ENCODE data around the gene RAB17.
A peak's percentile ranks its signal among the peaks of the same experiment; 100 is the strongest.

RAB17 gene

GRCh38 chr2:237577458-237577857 lies 13.1 kb downstream of the RAB17 start:
- Mint-ChIP-seq H3K9me3 (no peaks in the 10 kb centered on the region), H3K27me3 (ENCODE audit: low read depth, poor library complexity) (peaks cover 17% of the 10 kb centered on the region), H3K27ac (no peak overlapping the region), H3K36me3 (ENCODE audit: low read depth) (no peaks in the 10 kb centered on the region), H3K4me3 (no peak overlapping the region), H3K4me1 (peaks cover 47% of the 10 kb centered on the region)
- no peak for DNase-seq
- TF ChIP-seq CTCF (IDR thresholded peaks at IDR 0.05) = no peak

GRCh38 chr2:237576974-237577373 lies 13.6 kb downstream of the RAB17 start:
- H3K9me3 Mint-ChIP-seq = no peaks in the 10 kb centered on the region
- no peak overlapping the region for H3K4me3 Mint-ChIP-seq
- H3K4me1 Mint-ChIP-seq = peaks cover 47% of the 10 kb centered on the region
- TF ChIP-seq CTCF (IDR thresholded peaks at IDR 0.05) = no peak
- H3K36me3 Mint-ChIP-seq (ENCODE audit: low read depth) = no peaks in the 10 kb centered on the region
- peaks cover 20% of the 10 kb centered on the region for H3K27me3 Mint-ChIP-seq (ENCODE audit: low read depth, poor library complexity)
- H3K27ac Mint-ChIP-seq = no peak overlapping the region
- DNase-seq = no peak

GRCh38 chr2:237575869-237576862 lies 14.4 kb downstream of the RAB17 start:
- Mint-ChIP-seq H3K4me1 (peaks cover 45% of the 10 kb centered on the region), H3K4me3 (peak overlapping the region; percentile 4), H3K36me3 (ENCODE audit: low read depth) (no peaks in the 10 kb centered on the region), H3K9me3 (no peaks in the 10 kb centered on the region), H3K27ac (no peak overlapping the region), H3K27me3 (ENCODE audit: low read depth, poor library complexity) (peaks cover 20% of the 10 kb centered on the region)
- DNase-seq = no peak
- TF ChIP-seq CTCF (IDR thresholded peaks at IDR 0.05) = no peak

- Mint-ChIP-seq H3K4me1 (peaks cover 45% of the 10 kb centered on the region), H3K36me3 (ENCODE audit: low read depth) (no peaks in the 10 kb centered on the region), H3K9me3 (no peaks in the 10 kb centered on the region), H3K27me3 (ENCODE audit: low read depth, poor library complexity) (peaks cover 20% of the 10 kb centered on the region), H3K27ac (no peak overlapping the region), H3K4me3 (no peak overlapping the region)
- TF ChIP-seq CTCF (IDR thresholded peaks at IDR 0.05) = no peak
- no peak for DNase-seq
Observed at GRCh38 chr2:237574894-237575868, 15.4 kb downstream of the RAB17 start.

- H3K4me3 Mint-ChIP-seq = no peak overlapping the region
Observed at GRCh38 chr2:237574467-237574866, 16.1 kb downstream of the RAB17 start.

More at GRCh38 chr2:237574467-237574866, 16.1 kb downstream of the RAB17 start:
- peaks cover 45% of the 10 kb centered on the region for H3K4me1 Mint-ChIP-seq
- DNase-seq = no peak
- peaks cover 19% of the 10 kb centered on the region for H3K27me3 Mint-ChIP-seq (ENCODE audit: low read depth, poor library complexity)
- no peak for TF ChIP-seq CTCF (IDR thresholded peaks at IDR 0.05)
- no peak overlapping the region for H3K27ac Mint-ChIP-seq
- H3K36me3 Mint-ChIP-seq (ENCODE audit: low read depth) = no peaks in the 10 kb centered on the region
- H3K9me3 Mint-ChIP-seq = no peaks in the 10 kb centered on the region

Data from nephron progenitor cell (in vitro differentiated cells).